ENCODE results near the gene ANGPTL5. TPM values are rescaled to one million over a fixed set of nuclear protein-coding genes. Genes with fewer than 3 reads are reported as not detected.

ANGPTL5 gene
- total RNA-seq, 1 donor from 2014 or later, result not detected

GRCh38 chr11:101844608-101845007 lies 71.7 kb downstream of the ANGPTL5 start:
- no peaks in the 10 kb centered on the region for H3K27me3 Mint-ChIP-seq
- DNase-seq (no peak), ATAC-seq (ENCODE audit: low read depth) (no peak)
- no peak overlapping the region for H3K27ac Mint-ChIP-seq
- H3K9me3 Mint-ChIP-seq, result peaks cover 6% of the 10 kb centered on the region
- intact Hi-C loops (cut with micrococcal nuclease), result no loop called here
- TF ChIP-seq, protein P1, sequence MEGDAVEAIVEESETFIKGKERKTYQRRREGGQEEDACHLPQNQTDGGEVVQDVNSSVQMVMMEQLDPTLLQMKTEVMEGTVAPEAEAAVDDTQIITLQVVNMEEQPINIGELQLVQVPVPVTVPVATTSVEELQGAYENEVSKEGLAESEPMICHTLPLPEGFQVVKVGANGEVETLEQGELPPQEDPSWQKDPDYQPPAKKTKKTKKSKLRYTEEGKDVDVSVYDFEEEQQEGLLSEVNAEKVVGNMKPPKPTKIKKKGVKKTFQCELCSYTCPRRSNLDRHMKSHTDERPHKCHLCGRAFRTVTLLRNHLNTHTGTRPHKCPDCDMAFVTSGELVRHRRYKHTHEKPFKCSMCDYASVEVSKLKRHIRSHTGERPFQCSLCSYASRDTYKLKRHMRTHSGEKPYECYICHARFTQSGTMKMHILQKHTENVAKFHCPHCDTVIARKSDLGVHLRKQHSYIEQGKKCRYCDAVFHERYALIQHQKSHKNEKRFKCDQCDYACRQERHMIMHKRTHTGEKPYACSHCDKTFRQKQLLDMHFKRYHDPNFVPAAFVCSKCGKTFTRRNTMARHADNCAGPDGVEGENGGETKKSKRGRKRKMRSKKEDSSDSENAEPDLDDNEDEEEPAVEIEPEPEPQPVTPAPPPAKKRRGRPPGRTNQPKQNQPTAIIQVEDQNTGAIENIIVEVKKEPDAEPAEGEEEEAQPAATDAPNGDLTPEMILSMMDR (IDR thresholded peaks at IDR 0.05), result no peak
- CTCF ChIA-PET, result no interaction called here
- H3K4me3 Mint-ChIP-seq, result no peak overlapping the region
- no peaks in the 10 kb centered on the region for H3K36me3 Mint-ChIP-seq (ENCODE audit: low read depth)
- POLR2A ChIA-PET, result no interaction called here
- no peaks in the 10 kb centered on the region for H3K4me1 Mint-ChIP-seq

DNA sequence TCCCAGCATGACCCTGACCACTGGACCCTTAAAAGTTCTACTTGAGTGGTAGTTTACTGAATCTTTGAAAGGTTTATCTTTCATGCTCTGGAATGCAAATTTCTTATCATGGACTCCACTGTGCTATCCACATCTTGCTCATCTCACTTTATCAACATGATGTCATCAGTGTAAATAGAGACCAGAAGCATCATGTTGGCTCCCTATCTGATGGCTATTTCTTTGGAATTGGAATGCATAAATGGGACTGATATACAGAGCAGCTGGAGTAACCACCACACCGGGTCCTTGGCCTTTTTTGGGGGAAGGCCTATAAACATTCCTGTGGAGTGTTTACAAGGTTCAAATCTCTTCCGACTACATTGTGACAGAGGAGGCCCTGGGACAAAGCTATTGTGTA lies 75.6 kb downstream of the ANGPTL5 start:
- Mint-ChIP-seq H3K9me3 (peaks cover 6% of the 10 kb centered on the region), H3K4me3 (no peak overlapping the region), H3K27me3 (peaks cover 2% of the 10 kb centered on the region), H3K4me1 (no peaks in the 10 kb centered on the region), H3K27ac (no peak overlapping the region), H3K36me3 (ENCODE audit: low read depth) (no peaks in the 10 kb centered on the region)
- ChIA-PET POLR2A (no interaction called here), CTCF (no interaction called here)
- intact Hi-C loops (cut with micrococcal nuclease), result no loop called here
- ATAC-seq (ENCODE audit: low read depth), result no peak
- DNase-seq, result no peak
- TF ChIP-seq, protein P1 (IDR thresholded peaks at IDR 0.05), result no peak

Other genes starting within 250 kb of the ANGPTL5 start
- 1.4 and 1.5 TPM in 2 replicates for gene CEP126, start 1.5 kb downstream of the ANGPTL5 start, total RNA-seq
- gene CFAP300, start 130.9 kb upstream of the ANGPTL5 start, total RNA-seq, result not detected in 2 replicates
- not detected in 2 replicates for gene YAP1, start 193.9 kb upstream of the ANGPTL5 start, total RNA-seq